ENCODE results near the gene GTF2A2.
A peak's percentile ranks its signal among the peaks of the same experiment; 100 is the strongest.

GTF2A2 gene

DNA sequence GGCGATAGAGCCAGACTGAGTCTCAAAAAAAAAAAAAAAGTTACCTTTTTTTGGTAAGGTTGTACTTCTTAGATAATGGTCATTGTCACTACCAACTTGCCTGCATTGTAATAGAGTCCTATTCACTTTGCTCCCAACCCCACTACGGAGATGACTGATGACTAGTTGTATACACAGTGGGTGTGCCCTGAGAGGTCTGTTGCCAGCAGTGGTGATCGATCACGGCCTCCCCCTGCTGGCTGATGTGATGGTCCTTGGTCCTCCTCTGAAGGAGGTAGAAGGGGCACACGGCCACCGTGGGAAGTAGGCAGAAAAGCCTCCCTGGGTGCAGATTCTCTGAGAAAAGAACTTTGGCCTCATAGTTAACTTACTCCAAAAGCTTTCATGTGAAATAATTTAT lies 35.0 kb downstream of the GTF2A2 start:
- H3K4me3 ChIP-seq (ENCODE audit: low read depth, low read length) = no peak overlapping the region
- peak; percentile 75 for DNase-seq (ENCODE audit: low read depth)
- TF ChIP-seq, protein P1, sequence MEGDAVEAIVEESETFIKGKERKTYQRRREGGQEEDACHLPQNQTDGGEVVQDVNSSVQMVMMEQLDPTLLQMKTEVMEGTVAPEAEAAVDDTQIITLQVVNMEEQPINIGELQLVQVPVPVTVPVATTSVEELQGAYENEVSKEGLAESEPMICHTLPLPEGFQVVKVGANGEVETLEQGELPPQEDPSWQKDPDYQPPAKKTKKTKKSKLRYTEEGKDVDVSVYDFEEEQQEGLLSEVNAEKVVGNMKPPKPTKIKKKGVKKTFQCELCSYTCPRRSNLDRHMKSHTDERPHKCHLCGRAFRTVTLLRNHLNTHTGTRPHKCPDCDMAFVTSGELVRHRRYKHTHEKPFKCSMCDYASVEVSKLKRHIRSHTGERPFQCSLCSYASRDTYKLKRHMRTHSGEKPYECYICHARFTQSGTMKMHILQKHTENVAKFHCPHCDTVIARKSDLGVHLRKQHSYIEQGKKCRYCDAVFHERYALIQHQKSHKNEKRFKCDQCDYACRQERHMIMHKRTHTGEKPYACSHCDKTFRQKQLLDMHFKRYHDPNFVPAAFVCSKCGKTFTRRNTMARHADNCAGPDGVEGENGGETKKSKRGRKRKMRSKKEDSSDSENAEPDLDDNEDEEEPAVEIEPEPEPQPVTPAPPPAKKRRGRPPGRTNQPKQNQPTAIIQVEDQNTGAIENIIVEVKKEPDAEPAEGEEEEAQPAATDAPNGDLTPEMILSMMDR (IDR thresholded peaks at IDR 0.05; ENCODE audit: insufficient read depth, low read depth, low read length, missing control alignments) = peak; percentile 61

DNA sequence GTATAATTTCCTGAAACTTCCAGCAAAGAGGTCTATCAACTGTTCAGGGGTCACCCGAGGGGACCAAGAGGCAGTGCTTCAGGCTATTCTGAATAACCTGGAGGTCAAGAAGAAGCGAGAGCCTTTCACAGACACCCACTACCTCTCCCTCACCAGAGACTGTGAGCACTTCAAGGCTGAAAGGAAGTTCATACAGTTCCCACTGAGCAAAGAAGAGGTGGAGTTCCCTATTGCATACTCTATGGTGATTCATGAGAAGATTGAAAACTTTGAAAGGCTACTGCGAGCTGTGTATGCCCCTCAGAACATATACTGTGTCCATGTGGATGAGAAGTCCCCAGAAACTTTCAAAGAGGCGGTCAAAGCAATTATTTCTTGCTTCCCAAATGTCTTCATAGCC lies 38.9 kb downstream of the GTF2A2 start:
- DNase-seq (ENCODE audit: low read depth) = no peak
- H3K4me3 ChIP-seq (ENCODE audit: low read depth, low read length) = no peak overlapping the region
- TF ChIP-seq, protein P1 (IDR thresholded peaks at IDR 0.05; ENCODE audit: insufficient read depth, low read depth, low read length, missing control alignments) = no peak

DNA sequence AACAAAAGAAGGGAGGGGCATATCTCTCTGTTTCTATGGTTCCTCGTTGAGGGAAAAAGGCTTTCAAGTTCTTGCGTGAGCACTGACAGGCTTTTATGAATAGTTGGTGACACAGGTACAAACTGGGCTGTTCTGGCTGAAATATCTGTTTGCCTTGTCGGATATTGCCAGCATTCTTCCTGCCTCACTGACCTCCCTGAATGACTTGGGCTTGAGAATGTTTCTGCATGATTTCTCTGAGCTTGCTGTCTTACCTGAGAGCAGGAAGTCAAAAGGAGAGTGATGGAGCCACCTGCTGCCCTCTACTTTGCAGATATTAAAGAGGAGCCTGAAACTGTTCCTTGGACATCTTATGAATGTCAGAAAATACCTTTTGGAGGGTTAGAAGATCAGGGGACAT lies 40.9 kb downstream of the GTF2A2 start:
- DNase-seq (ENCODE audit: low read depth) = no peak
- TF ChIP-seq, protein P1 (IDR thresholded peaks at IDR 0.05; ENCODE audit: insufficient read depth, low read depth, low read length, missing control alignments) = no peak
- no peak overlapping the region for H3K4me3 ChIP-seq (ENCODE audit: low read depth, low read length)

DNA sequence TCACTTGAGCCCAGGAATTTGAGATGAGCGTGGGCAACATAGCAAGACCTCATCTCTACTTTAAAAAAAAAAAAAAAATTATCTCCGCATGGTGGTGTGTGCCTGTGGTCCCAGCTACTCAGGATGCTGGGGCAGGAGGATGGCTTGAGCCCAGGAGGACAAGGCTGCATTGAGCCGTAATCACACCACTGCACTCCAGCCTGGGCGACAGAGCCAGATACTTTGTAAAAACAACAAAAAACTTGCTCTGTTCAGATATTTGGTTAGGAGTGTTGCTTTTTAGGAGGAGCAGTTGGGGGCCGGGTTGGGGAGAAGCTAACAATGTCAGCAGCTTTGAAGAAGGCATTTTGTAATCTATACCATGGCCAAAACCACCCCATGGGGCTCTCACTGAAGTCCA lies 41.7 kb downstream of the GTF2A2 start:
- TF ChIP-seq, protein P1 (IDR thresholded peaks at IDR 0.05; ENCODE audit: insufficient read depth, low read depth, low read length, missing control alignments) = no peak
- DNase-seq (ENCODE audit: low read depth) = no peak
- H3K4me3 ChIP-seq (ENCODE audit: low read depth, low read length) = no peak overlapping the region

DNA sequence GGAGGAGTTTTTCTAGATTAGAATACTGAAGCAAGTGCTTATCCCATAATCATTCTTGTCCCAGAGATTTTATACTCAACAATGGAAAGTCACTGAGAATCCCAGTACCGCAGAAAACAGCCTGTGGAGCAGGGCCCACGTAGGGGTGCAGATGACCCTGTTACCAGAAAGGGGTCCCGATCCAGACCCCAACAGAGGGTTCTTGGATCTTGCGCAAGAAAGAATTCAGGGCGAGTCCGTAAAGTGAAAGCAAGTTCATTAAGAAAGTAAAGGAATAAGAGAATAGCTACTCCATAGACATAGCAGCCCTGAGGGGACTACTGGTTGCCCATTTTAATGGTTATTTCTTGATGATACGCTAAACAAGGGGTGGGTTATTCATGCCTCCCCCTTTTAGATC lies 43.2 kb downstream of the GTF2A2 start:
- no peak for DNase-seq (ENCODE audit: low read depth)
- TF ChIP-seq, protein P1 (IDR thresholded peaks at IDR 0.05; ENCODE audit: insufficient read depth, low read depth, low read length, missing control alignments) = no peak
- H3K4me3 ChIP-seq (ENCODE audit: low read depth, low read length) = no peak overlapping the region

DNA sequence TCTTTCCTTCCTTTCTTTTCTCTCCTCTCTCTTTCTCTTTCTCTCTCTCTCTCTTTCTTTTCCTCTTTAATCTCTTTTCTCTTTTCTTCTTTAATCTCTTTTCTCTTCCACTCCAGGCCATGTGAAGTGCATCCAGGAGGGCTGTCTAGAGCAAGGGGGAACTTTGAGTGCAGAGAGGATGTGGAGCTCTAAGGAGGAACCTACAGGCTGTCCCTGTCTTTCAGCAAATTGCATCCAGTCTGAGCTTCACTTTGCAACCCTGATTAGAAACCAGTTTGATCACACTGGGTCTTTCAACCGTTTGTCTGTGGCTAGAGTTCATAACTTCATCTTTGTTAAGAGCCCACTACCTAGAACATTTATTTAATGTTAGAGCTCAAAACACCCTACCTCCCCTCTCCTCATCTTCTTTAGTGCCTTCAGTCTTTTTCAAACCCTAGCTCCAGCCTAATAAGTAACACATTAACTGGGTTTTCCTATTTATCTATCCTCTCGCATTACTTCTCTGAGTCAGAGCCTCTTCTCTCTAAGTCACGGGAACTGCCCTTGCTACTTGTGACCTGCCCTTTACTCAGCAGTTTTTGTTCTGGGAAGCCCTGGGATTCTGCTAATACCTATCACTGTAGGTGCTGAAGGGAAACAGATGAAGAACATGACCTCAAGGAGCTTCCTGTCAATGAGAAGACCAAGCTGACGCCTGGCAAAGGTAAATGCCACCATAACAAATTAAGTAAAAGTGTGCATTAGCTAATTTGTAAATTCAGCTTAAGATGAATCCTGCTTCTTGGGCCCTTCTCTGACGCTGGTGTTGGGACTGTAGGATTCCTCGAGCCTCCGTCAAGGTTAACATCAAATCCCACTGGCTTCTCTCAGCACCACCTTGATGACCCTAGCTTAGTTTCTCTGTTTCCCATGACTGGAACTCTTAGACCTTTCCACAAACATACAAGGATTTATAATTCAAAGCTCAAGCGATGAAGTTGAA lies 45.7 kb downstream of the GTF2A2 start, which contains the start of gene GCNT3:
TSS of gene GCNT3 (plus strand) at position 508 of the 985 bp plus-strand sequence. CDS start 6,456 bp downstream, outside the sequence.
- no peak for DNase-seq (ENCODE audit: low read depth)
- TF ChIP-seq, protein P1 (IDR thresholded peaks at IDR 0.05; ENCODE audit: insufficient read depth, low read depth, low read length, missing control alignments) = no peak
- no peak within 1 kb of the TSS for H3K4me3 ChIP-seq (ENCODE audit: low read depth, low read length)
